Measurements from ENCODE around the gene FLII. TPM values are rescaled to one million over a fixed set of nuclear protein-coding genes. Genes with fewer than 3 reads are reported as not detected.

Gene FLII
- total and polyA plus RNA-seq, 2 of the 13 experiments (the other 11 are each of a cell fraction or from before 2014, with no cell fraction given), result 130 to 303 TPM

DNA sequence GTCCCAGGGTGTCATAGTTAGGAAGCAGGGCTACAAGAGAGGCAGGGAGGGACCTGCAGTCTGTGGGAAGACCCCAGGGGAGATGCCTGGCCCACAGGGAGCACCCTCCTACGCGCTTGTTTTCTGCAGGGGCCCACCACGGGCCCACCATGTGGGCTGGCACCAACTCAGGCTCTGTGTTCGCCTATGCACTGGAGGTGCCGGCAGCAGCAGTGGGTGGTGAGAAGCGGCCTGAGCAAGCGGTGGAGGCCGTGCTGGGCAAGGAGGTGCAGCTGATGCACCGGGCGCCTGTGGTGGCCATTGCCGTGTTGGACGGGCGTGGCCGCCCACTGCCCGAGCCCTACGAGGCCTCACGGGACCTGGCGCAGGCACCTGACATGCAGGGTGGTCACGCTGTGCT lies 18.1 kb downstream of the FLII start:
- H3K9me3 ChIP-seq (ENCODE audit: low read length), result no peaks in the 10 kb centered on the region
- WGBS (ENCODE audit: low lambda C conversion rate), result 97% methylated on average over 11 of the region's 19 CpGs
- H2AFZ ChIP-seq (ENCODE audit: low read length), result no peak overlapping the region
- in situ Hi-C loops (cut with HindIII; ENCODE audit: extremely low pct_ligation_motif_present, low pct_unique_long_range_greater_than_20kb), result no loop called here
- H3K79me2 ChIP-seq (ENCODE audit: insufficient read depth, low read length), result no peaks in the 10 kb centered on the region
- BruUV-seq (replicated peaks), result no TSS peak
- TF ChIP-seq STAT5B (CRISPR knock-in tag; IDR thresholded peaks at IDR 0.05), result no peak
- no peak for TF ChIP-seq NR1H2 (CRISPR knock-in tag; IDR thresholded peaks at IDR 0.05; ENCODE audit: borderline replicate concordance, low read depth)
- no peak for TF ChIP-seq MBNL3 (CRISPR knock-in tag; conservative IDR thresholded peaks at IDR 0.05)
- TF ChIP-seq SP5 (CRISPR knock-in tag; IDR thresholded peaks at IDR 0.05; ENCODE audit: borderline replicate concordance, low read depth), result no peak
- TF ChIP-seq, protein P1, sequence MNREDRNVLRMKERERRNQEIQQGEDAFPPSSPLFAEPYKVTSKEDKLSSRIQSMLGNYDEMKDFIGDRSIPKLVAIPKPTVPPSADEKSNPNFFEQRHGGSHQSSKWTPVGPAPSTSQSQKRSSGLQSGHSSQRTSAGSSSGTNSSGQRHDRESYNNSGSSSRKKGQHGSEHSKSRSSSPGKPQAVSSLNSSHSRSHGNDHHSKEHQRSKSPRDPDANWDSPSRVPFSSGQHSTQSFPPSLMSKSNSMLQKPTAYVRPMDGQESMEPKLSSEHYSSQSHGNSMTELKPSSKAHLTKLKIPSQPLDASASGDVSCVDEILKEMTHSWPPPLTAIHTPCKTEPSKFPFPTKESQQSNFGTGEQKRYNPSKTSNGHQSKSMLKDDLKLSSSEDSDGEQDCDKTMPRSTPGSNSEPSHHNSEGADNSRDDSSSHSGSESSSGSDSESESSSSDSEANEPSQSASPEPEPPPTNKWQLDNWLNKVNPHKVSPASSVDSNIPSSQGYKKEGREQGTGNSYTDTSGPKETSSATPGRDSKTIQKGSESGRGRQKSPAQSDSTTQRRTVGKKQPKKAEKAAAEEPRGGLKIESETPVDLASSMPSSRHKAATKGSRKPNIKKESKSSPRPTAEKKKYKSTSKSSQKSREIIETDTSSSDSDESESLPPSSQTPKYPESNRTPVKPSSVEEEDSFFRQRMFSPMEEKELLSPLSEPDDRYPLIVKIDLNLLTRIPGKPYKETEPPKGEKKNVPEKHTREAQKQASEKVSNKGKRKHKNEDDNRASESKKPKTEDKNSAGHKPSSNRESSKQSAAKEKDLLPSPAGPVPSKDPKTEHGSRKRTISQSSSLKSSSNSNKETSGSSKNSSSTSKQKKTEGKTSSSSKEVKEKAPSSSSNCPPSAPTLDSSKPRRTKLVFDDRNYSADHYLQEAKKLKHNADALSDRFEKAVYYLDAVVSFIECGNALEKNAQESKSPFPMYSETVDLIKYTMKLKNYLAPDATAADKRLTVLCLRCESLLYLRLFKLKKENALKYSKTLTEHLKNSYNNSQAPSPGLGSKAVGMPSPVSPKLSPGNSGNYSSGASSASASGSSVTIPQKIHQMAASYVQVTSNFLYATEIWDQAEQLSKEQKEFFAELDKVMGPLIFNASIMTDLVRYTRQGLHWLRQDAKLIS (CRISPR knock-in tag; IDR thresholded peaks at IDR 0.05), result no peak
- TF ChIP-seq IKZF1 (IDR thresholded peaks at IDR 0.05), result no peak
- TF ChIP-seq ZC3H4 (CRISPR knock-in tag; IDR thresholded peaks at IDR 0.05; ENCODE audit: borderline replicate concordance), result no peak
- no peak for TF ChIP-seq PHF8 (CRISPR knock-in tag; IDR thresholded peaks at IDR 0.05)
- no peak for TF ChIP-seq ZNF788 (CRISPR knock-in tag; IDR thresholded peaks at IDR 0.05; ENCODE audit: borderline replicate concordance)
- no peak for TF ChIP-seq ZNF138 (CRISPR knock-in tag; IDR thresholded peaks at IDR 0.05; ENCODE audit: low read depth)
- TF ChIP-seq MIER3 (CRISPR knock-in tag; IDR thresholded peaks at IDR 0.05; ENCODE audit: borderline replicate concordance), result no peak
- TF ChIP-seq, protein P2, sequence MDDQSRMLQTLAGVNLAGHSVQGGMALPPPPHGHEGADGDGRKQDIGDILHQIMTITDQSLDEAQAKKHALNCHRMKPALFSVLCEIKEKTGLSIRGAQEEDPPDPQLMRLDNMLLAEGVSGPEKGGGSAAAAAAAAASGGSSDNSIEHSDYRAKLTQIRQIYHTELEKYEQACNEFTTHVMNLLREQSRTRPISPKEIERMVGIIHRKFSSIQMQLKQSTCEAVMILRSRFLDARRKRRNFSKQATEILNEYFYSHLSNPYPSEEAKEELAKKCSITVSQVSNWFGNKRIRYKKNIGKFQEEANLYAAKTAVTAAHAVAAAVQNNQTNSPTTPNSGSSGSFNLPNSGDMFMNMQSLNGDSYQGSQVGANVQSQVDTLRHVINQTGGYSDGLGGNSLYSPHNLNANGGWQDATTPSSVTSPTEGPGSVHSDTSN (CRISPR knock-in tag; IDR thresholded peaks at IDR 0.05; ENCODE audit: borderline replicate concordance), result no peak
- TF ChIP-seq ZNF576 (CRISPR knock-in tag; IDR thresholded peaks at IDR 0.05), result no peak
- TF ChIP-seq ZNF674 (CRISPR knock-in tag; IDR thresholded peaks at IDR 0.05; ENCODE audit: low read depth), result no peak
- no peak for TF ChIP-seq ZBTB44 (CRISPR knock-in tag; IDR thresholded peaks at IDR 0.05)
- TF ChIP-seq, protein P3, sequence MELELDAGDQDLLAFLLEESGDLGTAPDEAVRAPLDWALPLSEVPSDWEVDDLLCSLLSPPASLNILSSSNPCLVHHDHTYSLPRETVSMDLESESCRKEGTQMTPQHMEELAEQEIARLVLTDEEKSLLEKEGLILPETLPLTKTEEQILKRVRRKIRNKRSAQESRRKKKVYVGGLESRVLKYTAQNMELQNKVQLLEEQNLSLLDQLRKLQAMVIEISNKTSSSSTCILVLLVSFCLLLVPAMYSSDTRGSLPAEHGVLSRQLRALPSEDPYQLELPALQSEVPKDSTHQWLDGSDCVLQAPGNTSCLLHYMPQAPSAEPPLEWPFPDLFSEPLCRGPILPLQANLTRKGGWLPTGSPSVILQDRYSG (CRISPR knock-in tag; IDR thresholded peaks at IDR 0.05), result no peak
- no peak for TF ChIP-seq FOXP1 (IDR thresholded peaks at IDR 0.05)
- no peak for TF ChIP-seq FOXP1 (CRISPR knock-in tag; IDR thresholded peaks at IDR 0.05)
- no peak for TF ChIP-seq ZFYVE20 (CRISPR knock-in tag; IDR thresholded peaks at IDR 0.05; ENCODE audit: borderline replicate concordance, low read depth)
- TF ChIP-seq REXO4 (CRISPR knock-in tag; IDR thresholded peaks at IDR 0.05; ENCODE audit: borderline replicate concordance), result no peak
- H3K4me2 ChIP-seq (ENCODE audit: low read depth, low read length), result no peak overlapping the region
- CTCF ChIA-PET (ENCODE audit: low intra/inter-chr PET ratio, low total read pairs), result no interaction called here
- DNase-seq (ENCODE audit: low spot score) (no peak), FAIRE-seq (no peak), ATAC-seq (no peak)
- POLR2A ChIA-PET, result no interaction called here
- H3K4me1 ChIP-seq (ENCODE audit: insufficient read depth, low read length), result no peaks in the 10 kb centered on the region
- H3K9ac ChIP-seq (ENCODE audit: insufficient read depth, low read depth, low read length), result no peak overlapping the region
- no peaks in the 10 kb centered on the region for H4K20me1 ChIP-seq (ENCODE audit: insufficient read depth, low read length)
- H3K4me3 ChIP-seq (replicated peaks in 1 of 3; ENCODE audit: insufficient read depth in 1 of 3, low read depth in 2 of 3, low read length in 3 of 3), result no peak overlapping the region
- intact Hi-C loops (cut with micrococcal nuclease; ENCODE audit: unreplicated experiment), result no loop called here
- H3K27me3 ChIP-seq (ENCODE audit: control insufficient read depth in 1 of 2, insufficient read depth in 2 of 2, low read length in 2 of 2), result no peaks in the 10 kb centered on the region
- no peak overlapping the region for H3K27ac ChIP-seq (ENCODE audit: extremely low read length, insufficient read depth, low read length)
- H3K36me3 ChIP-seq (replicated peaks in 1 of 2; ENCODE audit: control insufficient read depth in 1 of 2, insufficient read depth in 2 of 2, low read length in 2 of 2), result peaks cover 12 to 14% of the 10 kb centered on the region in 2 experiments; a peak in 4 of 5 replicates

Data from HepG2 (cell line).